GM19452 (cell line): ENCODE measurements around the gene AQP11.
"Not testable (repeated sequence)": the region's sequence is repeated elsewhere in the genome, so short reads cannot be mapped to it uniquely, and the experiment has no call there.

ENCODE experiments used
- ATAC-seq: cut with Tn5 transposase; IDR thresholded peaks from one replicate; pipeline ENCODE4 v1.9.1; 2021; ENCODE audit not compliant: unreplicated experiment

The AQP11 gene

GRCh38 chr11:77589521-77590193 lies at the start of gene AQP11:
Gene AQP11, plus strand, starts transcription at chr11:77589953. Its CDS starts 40 bp downstream, at chr11:77589993.
- peak; percentile 85 for ATAC-seq

GRCh38 chr11:77542296-77542695 lies 47.5 kb upstream of the AQP11 start:
- no peak for ATAC-seq

- no peak for ATAC-seq
Measured at GRCh38 chr11:77547047-77547836, 42.5 kb upstream of the AQP11 start.

- no peak for ATAC-seq
Measured at GRCh38 chr11:77547863-77548551, 41.7 kb upstream of the AQP11 start.

- no peak for ATAC-seq
Measured at GRCh38 chr11:77548552-77549445, 41.0 kb upstream of the AQP11 start.

GRCh38 chr11:77551426-77551825 lies 38.3 kb upstream of the AQP11 start:
- not testable (repeated sequence) for ATAC-seq

- no peak for ATAC-seq
Measured at GRCh38 chr11:77557553-77557952, 32.2 kb upstream of the AQP11 start.

- no peak for ATAC-seq
Measured at GRCh38 chr11:77558380-77558779, 31.4 kb upstream of the AQP11 start.

- ATAC-seq, result no peak
Measured at GRCh38 chr11:77559686-77560401, 29.9 kb upstream of the AQP11 start.

GRCh38 chr11:77560605-77561004 lies 29.1 kb upstream of the AQP11 start:
- ATAC-seq, result no peak

GRCh38 chr11:77561257-77561656 lies 28.5 kb upstream of the AQP11 start:
- no peak for ATAC-seq

- ATAC-seq, result no peak
Measured at GRCh38 chr11:77568306-77568705, 21.4 kb upstream of the AQP11 start.

GRCh38 chr11:77568916-77569675 lies 20.7 kb upstream of the AQP11 start:
- ATAC-seq, result no peak

GRCh38 chr11:77569676-77570070 lies 20.1 kb upstream of the AQP11 start:
- ATAC-seq, result no peak

GRCh38 chr11:77570896-77571295 lies 18.9 kb upstream of the AQP11 start:
- not testable (repeated sequence) for ATAC-seq

- ATAC-seq, result not testable (repeated sequence)
Measured at GRCh38 chr11:77575428-77575827, 14.3 kb upstream of the AQP11 start.

GRCh38 chr11:77580712-77581337 lies 8.9 kb upstream of the AQP11 start:
- no peak for ATAC-seq

- ATAC-seq, result peak; percentile 27
Measured at GRCh38 chr11:77589181-77589520, 602 bp upstream of the AQP11 start.

- ATAC-seq, result peak; percentile 6
Measured at GRCh38 chr11:77590194-77590782, 535 bp downstream of the AQP11 start.
